HL-60/S4 (cell line): ENCODE data around the gene CPA3.

Experiments
- in situ Hi-C: fragments of 300-500 bp; cut with MboI; formaldehyde crosslinking; loops from 2 replicates; pipeline ENCODE4 v1.14.3; 2022; ENCODE audit warnings: low sequenced_read_pairs

The CPA3 gene

DNA sequence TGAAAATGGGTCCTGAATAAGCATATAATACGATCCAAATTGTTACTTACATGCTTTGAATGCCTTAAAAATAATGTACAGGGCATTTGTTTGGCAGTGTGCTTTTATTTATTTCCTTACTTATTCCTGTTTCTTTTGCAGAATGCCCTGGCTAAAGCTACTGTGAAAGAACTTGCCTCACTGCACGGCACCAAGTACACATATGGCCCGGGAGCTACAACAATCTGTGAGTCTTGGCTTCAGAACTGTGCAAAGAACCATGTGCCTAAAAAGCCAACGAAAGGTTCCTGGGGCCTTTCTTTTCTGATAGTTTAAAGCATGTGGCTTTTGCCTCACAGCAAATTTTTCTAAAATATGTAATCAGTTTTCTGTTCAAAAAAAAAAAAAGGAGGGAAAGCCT is 7.8 kb upstream of the CPA3 start:
- in situ Hi-C loops: no loop called here

GRCh38 chr3:148861277-148861869 is 3.7 kb upstream of the CPA3 start:
- in situ Hi-C loops: no loop called here

GRCh38 chr3:148863297-148863696 is 1.8 kb upstream of the CPA3 start:
- in situ Hi-C loops: no loop called here

DNA sequence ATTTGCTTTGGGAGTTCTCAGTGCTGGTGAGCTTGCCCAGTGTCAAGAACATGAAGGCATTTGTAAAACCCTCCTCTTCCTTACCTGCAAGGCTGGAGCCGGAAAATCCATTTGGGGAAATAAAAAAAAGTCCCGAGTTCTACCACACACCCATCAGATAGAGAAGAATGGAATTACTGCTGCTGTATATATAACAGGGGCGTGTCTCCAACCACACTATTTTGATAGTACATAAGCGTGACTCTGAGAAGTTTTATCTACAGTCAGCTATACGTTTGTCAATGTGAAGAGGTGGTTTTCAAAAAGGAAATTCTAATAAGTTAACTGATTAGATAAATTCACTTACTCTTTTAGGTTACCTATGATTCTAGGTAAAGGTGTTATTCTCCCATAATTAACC is 1.3 kb upstream of the CPA3 start:
- in situ Hi-C loops: no loop called here

DNA sequence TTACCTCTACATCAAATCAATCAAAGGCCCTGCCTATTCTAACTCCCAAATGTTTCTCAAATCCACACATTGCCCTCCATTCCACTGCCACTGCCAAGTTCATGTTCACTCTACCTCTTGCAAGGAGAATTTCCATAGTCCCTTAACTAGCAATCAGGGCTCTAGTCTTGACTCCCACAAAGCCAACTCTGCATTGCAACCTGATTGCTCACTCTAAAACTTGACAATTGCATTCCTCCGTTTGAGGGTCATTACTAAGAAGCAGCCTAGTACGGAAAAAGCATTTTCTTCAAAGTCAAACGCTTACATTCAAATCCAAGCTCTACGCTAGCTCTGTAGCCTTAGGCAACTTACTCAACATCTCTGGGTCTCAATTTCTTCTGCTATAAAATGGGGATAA is 1.2 kb downstream of the CPA3 start:
- in situ Hi-C loops: no loop called here

DNA sequence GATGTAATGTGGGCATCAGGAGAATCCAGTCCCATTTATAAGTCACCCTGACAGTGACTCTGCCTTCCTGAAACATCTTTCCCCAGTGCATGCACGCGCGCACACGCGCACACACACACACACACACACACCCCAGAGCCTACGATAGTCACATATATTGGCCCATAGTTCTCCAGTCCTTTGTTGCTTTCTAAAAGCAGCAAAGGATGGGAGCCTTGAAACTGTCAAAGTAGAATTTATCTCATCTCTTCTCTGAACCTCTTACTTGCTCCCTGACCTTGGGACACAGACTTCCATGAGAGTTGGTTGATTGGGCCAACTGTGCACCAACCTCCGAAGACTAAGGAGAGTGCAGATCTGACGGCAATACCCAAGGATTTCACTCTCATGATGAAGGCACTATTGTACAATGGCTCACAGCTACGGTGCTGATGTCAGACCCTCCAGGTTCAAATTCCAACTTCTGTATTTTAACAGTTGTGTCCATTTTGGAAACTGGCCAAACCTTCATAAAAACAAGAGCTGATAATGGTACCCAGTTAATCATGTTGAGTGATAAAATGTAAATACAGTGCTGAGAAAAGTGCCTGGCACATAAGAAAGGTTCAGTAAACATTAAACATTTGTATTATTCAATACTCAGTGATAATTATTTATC is 8.3 kb downstream of the CPA3 start:
- in situ Hi-C loops: loop anchor here (10.0 kb wide), 1 partner anchor 149 kb away; no protein-coding TSS in a partner anchor

- in situ Hi-C loops: loop anchor here (10.0 kb wide), 1 partner anchor 149 kb away; no protein-coding TSS in a partner anchor
These were observed 8.9 kb downstream of the CPA3 start for GRCh38 chr3:148873977-148874376.

GRCh38 chr3:148878095-148878494 is 13.0 kb downstream of the CPA3 start:
- in situ Hi-C loops: loop anchor here (10.0 kb wide), 1 partner anchor 153 kb away; no protein-coding TSS in a partner anchor

- in situ Hi-C loops: loop anchor here (10.0 kb wide), 1 partner anchor 154 kb away; no protein-coding TSS in a partner anchor
These were observed 14.2 kb downstream of the CPA3 start for GRCh38 chr3:148879256-148879655.

DNA sequence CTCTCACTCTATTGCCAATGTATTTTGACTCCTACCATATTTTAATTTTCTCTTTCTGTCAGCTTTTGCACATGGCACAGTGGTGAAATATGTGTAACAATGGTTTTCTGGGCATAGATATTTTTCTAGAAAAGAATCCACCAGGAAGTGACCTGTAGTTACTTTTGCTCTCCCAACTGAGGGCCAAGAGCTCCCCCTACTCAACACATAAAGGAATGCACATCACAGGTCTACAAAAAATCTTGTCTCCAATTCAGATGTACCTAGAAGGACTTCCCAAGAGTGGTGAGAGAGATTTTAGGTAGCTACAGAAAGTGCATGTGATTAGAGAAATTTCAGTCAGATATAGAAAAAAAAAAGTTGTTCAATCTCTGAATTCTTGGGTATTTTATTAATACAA is 15.6 kb downstream of the CPA3 start:
- in situ Hi-C loops: no loop called here

DNA sequence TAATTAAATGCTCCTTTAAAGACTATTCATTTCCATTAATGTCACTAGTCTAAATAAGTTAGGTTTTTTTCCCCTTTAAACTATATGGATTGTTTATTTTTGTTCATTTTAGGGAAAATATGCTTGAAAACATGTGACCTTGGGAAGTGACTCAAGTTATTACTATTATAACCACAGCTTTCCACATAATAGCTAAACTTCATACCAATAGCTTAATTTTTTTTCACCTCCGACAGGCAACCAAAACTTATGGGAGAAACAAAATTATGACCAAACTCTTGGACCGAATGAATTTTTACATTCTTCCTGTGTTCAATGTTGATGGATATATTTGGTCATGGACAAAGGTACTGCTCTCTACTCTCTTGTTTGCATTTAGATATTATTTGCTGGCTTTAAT is 16.2 kb downstream of the CPA3 start:
- in situ Hi-C loops: no loop called here

GRCh38 chr3:148882288-148882687 is 17.2 kb downstream of the CPA3 start:
- in situ Hi-C loops: no loop called here

GRCh38 chr3:148883163-148883562 is 18.1 kb downstream of the CPA3 start:
- in situ Hi-C loops: no loop called here

- in situ Hi-C loops: no loop called here
These were observed 19.2 kb downstream of the CPA3 start for GRCh38 chr3:148884261-148884660.

- in situ Hi-C loops: no loop called here
These were observed 24.7 kb downstream of the CPA3 start for GRCh38 chr3:148889828-148890227.

DNA sequence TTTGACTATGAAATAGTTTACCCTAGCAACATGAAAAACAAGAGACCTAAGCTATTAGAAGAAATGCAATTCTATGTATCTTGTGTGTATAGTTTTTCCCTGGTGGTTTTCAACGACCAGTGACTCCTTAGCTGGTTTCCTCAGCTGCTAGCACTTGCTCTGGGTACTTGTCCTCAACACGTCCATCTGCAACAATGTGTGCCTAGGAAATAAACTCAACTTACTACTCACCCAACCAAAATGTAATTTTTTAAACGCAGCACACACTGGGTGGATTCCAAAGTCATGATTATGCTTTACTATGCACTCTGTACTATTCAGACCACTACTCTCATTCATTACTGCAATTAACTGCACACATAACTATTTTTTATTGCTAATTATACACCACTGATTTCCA is 31.0 kb downstream of the CPA3 start:
- in situ Hi-C loops: no loop called here

DNA sequence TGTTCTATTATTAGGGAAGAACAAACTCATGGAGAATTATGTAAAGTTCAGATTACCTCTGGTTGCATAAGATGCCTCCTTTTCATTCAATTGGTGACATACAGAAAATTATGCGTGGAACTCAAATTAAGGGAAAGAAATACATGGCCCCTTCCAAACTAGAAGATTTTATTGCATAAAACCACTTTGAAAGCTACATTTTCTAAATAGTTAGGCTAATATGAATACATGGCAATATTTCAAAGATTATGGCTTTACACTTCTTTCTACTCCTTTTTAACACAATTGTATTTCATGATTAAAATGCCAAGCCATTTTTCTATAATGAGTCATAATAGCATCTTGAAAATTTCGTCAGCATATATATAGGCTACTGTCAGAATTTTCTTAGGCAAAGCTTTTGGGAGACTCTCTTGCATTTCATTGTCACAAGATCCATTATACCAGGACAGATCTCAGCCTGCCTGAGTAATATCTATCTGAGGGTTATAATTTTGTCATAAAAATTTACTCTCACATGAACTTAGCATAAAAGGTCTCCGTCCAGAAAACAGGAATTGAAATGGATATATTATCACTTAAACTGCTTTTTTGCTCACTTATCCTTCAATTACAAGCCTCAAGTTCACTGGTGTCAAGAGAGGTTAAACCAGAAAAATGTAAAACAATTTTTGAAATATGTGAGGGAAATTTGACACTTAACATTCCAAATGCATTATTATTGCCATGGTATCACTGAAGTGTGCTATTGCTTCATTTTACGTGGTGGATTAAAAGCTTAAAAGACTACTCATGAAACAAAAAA is 37.1 kb downstream of the CPA3 start:
- in situ Hi-C loops: no loop called here

- in situ Hi-C loops: no loop called here
These were observed 37.9 kb downstream of the CPA3 start for GRCh38 chr3:148903022-148903442.

DNA sequence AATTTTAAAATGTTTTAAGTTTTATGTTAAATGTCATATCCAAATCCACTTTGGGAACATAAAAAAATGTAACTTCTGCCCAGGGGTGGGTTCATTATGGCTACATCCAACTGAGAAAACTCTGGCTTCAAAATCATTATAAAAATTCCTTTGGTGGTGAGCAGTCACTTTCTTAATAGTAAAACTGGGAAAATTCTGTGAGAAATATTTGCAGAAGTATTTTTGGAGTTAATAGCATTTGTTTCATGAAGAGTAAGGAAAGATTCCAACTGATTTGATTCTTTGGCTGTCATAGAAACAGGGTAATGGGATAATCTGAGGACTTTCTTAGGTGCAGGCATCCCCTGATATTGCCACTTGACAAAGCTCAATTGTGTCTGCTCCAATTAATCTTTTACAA is 38.8 kb downstream of the CPA3 start:
- in situ Hi-C loops: no loop called here

DNA sequence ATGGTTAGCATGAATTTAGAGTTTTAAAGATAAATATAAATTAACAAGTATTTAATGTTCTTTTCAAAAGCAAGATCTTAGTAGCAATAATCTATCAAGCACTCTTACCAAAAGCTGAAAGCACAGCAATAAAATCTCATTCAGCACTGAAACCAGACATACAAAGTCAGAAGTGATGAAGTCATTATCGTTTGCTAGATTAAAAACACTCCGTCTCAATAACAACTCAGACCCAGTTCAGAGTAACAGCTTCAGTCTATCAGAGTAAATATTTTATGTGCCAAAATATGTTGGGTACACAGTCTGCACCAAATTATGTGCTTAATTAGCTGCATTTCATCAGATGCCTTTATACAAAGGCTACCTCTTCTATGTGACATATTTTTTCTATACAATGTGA is 41.6 kb downstream of the CPA3 start:
- in situ Hi-C loops: no loop called here

DNA sequence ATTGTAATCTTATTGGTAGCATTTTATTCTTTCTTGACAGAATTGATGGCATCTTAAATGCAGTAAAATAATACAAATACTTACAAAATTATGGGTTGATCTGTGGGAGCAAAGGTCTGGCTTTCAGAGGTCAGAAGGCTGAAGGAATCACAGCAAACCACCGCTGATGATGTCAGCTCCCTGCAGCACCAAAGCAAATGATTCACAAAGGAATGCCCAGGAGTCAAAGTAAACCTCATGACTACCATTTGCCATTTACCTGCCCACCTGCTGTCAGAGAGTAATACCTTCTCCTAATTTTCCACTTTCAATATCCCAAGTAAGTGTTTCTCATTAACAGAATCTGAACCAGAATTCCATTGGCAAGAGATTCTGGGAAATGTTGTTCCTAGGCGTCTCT is 46.1 kb downstream of the CPA3 start:
- in situ Hi-C loops: no loop called here

DNA sequence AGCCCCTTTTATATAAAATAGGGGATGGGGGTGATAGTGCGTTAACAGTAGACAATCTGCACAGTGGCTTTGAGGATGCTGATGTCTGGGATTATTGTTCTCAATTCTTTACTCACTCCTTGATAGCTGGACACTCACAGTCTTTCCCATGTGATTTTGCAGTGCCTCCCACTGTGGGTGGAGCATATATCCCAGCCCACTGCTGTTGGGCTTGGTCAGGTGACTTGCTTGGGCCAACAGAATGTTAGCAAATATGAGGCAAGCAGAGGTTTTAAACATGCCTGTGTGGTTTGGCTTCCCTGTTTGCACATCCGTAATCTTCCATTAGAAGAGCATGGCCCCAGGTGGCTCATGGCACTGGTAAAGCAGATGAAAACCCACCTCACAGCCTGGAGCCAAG is 46.5 kb downstream of the CPA3 start:
- in situ Hi-C loops: no loop called here
